H1 (cell line): ENCODE measurements around the gene UBR1. TPM values are rescaled to one million over a fixed set of nuclear protein-coding genes. Genes with fewer than 3 reads are reported as not detected.

ENCODE experiments used
- CTCF ChIA-PET: fragments of 300-600 bp; sonication (Branson Sonifier 250); formaldehyde crosslinking; loops from one replicate; lab custom pipeline; 2021; ENCODE audit not compliant: partially characterized antibody; lab: Charles Lee
- POLR2A ChIA-PET: fragments of 300-600 bp; sonication (Branson Sonifier 250); formaldehyde crosslinking; loops from one replicate; lab custom pipeline; 2021; ENCODE audit warnings: inconsistent platforms; ENCODE audit not compliant: partially characterized antibody; lab: Charles Lee
- DNase-seq, 2 experiments: peaks; one replicate each; pipeline versions ENCODE4 v3.0.0 to v3.0.0-alpha.2; 2010 to 2022; ENCODE audit warnings: low spot score in 2 of 2, low read depth in 1 of 2, mixed read lengths in 1 of 2
- FAIRE-seq: peaks from 2 replicates; lab custom pipeline; 2011; peaks lifted over from hg19 to GRCh38; lab: Jason Lieb, UNC
- H2AFZ ChIP-seq: 2 replicates; pipeline ENCODE4 v1.8.1; 2012; ENCODE audit warnings: low read length, inconsistent platforms
- H2AK5ac ChIP-seq: 2 replicates; pipeline ENCODE4 v1.6.1; 2013; ENCODE audit warnings: low read depth, low read length
- H2BK120ac ChIP-seq: replicated peaks from 2 replicates; pipeline ENCODE3; 2013; ENCODE audit warnings: low read depth, low read length, inconsistent platforms
- H2BK12ac ChIP-seq: 2 replicates; pipeline ENCODE4 v1.6.1; 2013; ENCODE audit warnings: low read depth, low read length
- H2BK15ac ChIP-seq: 2 replicates; pipeline ENCODE4 v1.6.1; 2013; ENCODE audit warnings: low read length
- H2BK20ac ChIP-seq: 2 replicates; pipeline ENCODE4 v1.6.1; 2013; ENCODE audit warnings: low read length
- H2BK5ac ChIP-seq: 2 replicates; pipeline ENCODE4 v1.6.1; 2013; ENCODE audit warnings: low read depth, low read length
- H3K14ac ChIP-seq: 2 replicates; pipeline ENCODE4 v1.6.1; 2013; ENCODE audit warnings: inconsistent platforms; ENCODE audit not compliant: insufficient read length
- H3K18ac ChIP-seq: 2 replicates; pipeline ENCODE4 v1.6.1; 2013; ENCODE audit warnings: low read length; ENCODE audit errors: extremely low read depth
- H3K23ac ChIP-seq: 2 replicates; pipeline ENCODE4 v1.6.1; 2013; ENCODE audit warnings: inconsistent platforms; ENCODE audit not compliant: insufficient read length
- H3K23me2 ChIP-seq: 2 replicates; pipeline ENCODE4 v1.6.1; 2013; ENCODE audit warnings: low read depth, low read length
- H3K27ac ChIP-seq: 2 replicates; pipeline ENCODE4 v1.6.1; 2011; ENCODE audit warnings: low read depth, low read length, inconsistent platforms
- H3K27me3 ChIP-seq, 4 experiments: replicated peaks in 1 of 4; 1 replicate in 1 of 4; 2 replicates in 3 of 4; pipeline versions ENCODE4 v1.6.1 to v1.8.1; 2011 to 2013; ENCODE audit warnings: low read length in 3 of 4, mild to moderate bottlenecking in 3 of 4, inconsistent platforms in 2 of 4, mixed read lengths in 2 of 4, moderate library complexity in 1 of 4; ENCODE audit not compliant: control insufficient read depth in 3 of 4, insufficient read depth in 3 of 4; ENCODE audit errors: extremely low read depth in 1 of 4
- H3K36me3 ChIP-seq, 4 experiments: 2 replicates each; pipeline versions ENCODE4 v1.6.1 to v1.8.1; 2011 to 2013; ENCODE audit warnings: mild to moderate bottlenecking in 4 of 4, low read length in 3 of 4, moderate library complexity in 2 of 4, control low read depth in 1 of 4, inconsistent platforms in 1 of 4; ENCODE audit not compliant: insufficient read depth in 4 of 4, control insufficient read depth in 2 of 4
- H3K4ac ChIP-seq: replicated peaks from 2 replicates; pipeline ENCODE3; 2013; ENCODE audit warnings: low read length, low read depth, mixed read lengths, inconsistent platforms; ENCODE audit not compliant: insufficient read length
- H3K4me1 ChIP-seq, 4 experiments: replicated peaks in 1 of 4; 1 replicate in 1 of 4; 2 replicates in 3 of 4; pipeline versions ENCODE4 v1.6.1 to v1.8.1; 2011 to 2013; ENCODE audit warnings: low read length in 3 of 4, inconsistent platforms in 2 of 4, mixed read lengths in 1 of 4; ENCODE audit not compliant: insufficient read depth in 4 of 4, control insufficient read depth in 3 of 4
- H3K4me2 ChIP-seq, 2 experiments: 2 replicates each; pipeline versions ENCODE4 v1.6.1 to v1.8.1; 2011 to 2013; ENCODE audit warnings: low read depth in 2 of 2, low read length in 2 of 2, control low read depth in 1 of 2, inconsistent platforms in 1 of 2, mild to moderate bottlenecking in 1 of 2; ENCODE audit not compliant: insufficient read depth in 1 of 2
- H3K4me3 ChIP-seq, 4 experiments: fragments of 200-600, 300-600 bp in 1 of 4; sonication (generic), shearing (Covaris generic), sonication (Bioruptor Twin) in 1 of 4; 2 replicates each; pipeline versions ENCODE4 v1.5.1 to v1.8.1; 2011 to 2016; ENCODE audit warnings: low read length in 4 of 4, low read depth in 3 of 4, control low read depth in 2 of 4, inconsistent platforms in 2 of 4, mild to moderate bottlenecking in 2 of 4, mixed read lengths in 1 of 4, moderate library complexity in 1 of 4; ENCODE audit not compliant: insufficient read depth in 2 of 4; ENCODE audit errors: extremely low read depth in 1 of 4
- H3K56ac ChIP-seq: replicated peaks from 2 replicates; pipeline ENCODE3; 2013; ENCODE audit warnings: low read depth, mild to moderate bottlenecking, mixed read lengths, low read length, inconsistent platforms; ENCODE audit not compliant: insufficient read length
- H3K79me1 ChIP-seq: 2 replicates; pipeline ENCODE4 v1.6.1; 2013; ENCODE audit warnings: low read depth, low read length, control low read depth
- H3K79me2 ChIP-seq, 2 experiments: 2 replicates each; pipeline versions ENCODE4 v1.6.1 to v1.8.1; 2012 to 2013; ENCODE audit warnings: low read length in 2 of 2, mild to moderate bottlenecking in 2 of 2, inconsistent platforms in 1 of 2; ENCODE audit not compliant: insufficient read depth in 2 of 2, control insufficient read depth in 1 of 2
- H3K9ac ChIP-seq, 4 experiments: replicated peaks in 1 of 4; 1 replicate in 1 of 4; 2 replicates in 3 of 4; pipeline versions ENCODE4 v1.6.1 to v1.8.1; 2011 to 2013; ENCODE audit warnings: low read depth in 3 of 4, low read length in 3 of 4, control low read depth in 2 of 4, mild to moderate bottlenecking in 2 of 4, moderate library complexity in 2 of 4, inconsistent platforms in 1 of 4; ENCODE audit errors: extremely low read depth in 1 of 4
- H3K9me3 ChIP-seq, 2 experiments: 2 replicates each; pipeline versions ENCODE4 v1.6.1 to v1.8.1; 2012 to 2013; ENCODE audit warnings: mild to moderate bottlenecking in 2 of 2, moderate library complexity in 2 of 2, control low read depth in 1 of 2, inconsistent platforms in 1 of 2, low read depth in 1 of 2, low read length in 1 of 2, mixed read lengths in 1 of 2; ENCODE audit not compliant: insufficient read depth in 2 of 2
- H4K20me1 ChIP-seq, 2 experiments: replicated peaks in 1 of 2; 2 replicates each; pipeline versions ENCODE3 to v1.8.1; 2011 to 2013; ENCODE audit warnings: inconsistent platforms in 2 of 2, low read length in 2 of 2, mild to moderate bottlenecking in 1 of 2; ENCODE audit not compliant: insufficient read depth in 2 of 2, control insufficient read depth in 1 of 2
- H4K5ac ChIP-seq: 2 replicates; pipeline ENCODE4 v1.6.1; 2013; ENCODE audit warnings: low read length, low read depth, mixed read lengths, inconsistent platforms; ENCODE audit not compliant: insufficient read length
- H4K8ac ChIP-seq: 2 replicates; pipeline ENCODE4 v1.8.0; 2013; ENCODE audit warnings: mild to moderate bottlenecking, moderate library complexity, low read length, inconsistent platforms; ENCODE audit not compliant: insufficient read depth; ENCODE audit errors: extremely low read depth
- H4K91ac ChIP-seq: replicated peaks from 2 replicates; pipeline ENCODE3; 2013; ENCODE audit warnings: low read length, mixed read lengths, inconsistent platforms; ENCODE audit not compliant: insufficient read length
- CREB1 ChIP-seq: IDR thresholded peaks from 2 replicates; pipeline ENCODE4 v1.6.1; 2012; ENCODE audit warnings: inconsistent platforms
- KDM5A ChIP-seq: fragments of 200-600 bp; IDR thresholded peaks from 2 replicates; pipeline ENCODE4 v1.7.1; 2012; ENCODE audit warnings: mild to moderate bottlenecking, low read length, inconsistent platforms, mixed read lengths
- WGBS, 2 experiments: shearing (Covaris generic) in 1 of 2; methylation state at CpG; one replicate each; pipeline versions ENCODE4 v1.1.6 to v1.1.7; 2013 to 2015; ENCODE audit warnings: low lambda C conversion rate in 2 of 2, mixed read lengths in 2 of 2, inconsistent platforms in 1 of 2, low coverage in 1 of 2, missing lambda C conversion rate in 1 of 2; ENCODE audit not compliant: insufficient replicate concordance in 2 of 2, insufficient coverage in 1 of 2, insufficient read length in 1 of 2; ENCODE audit errors: extremely low coverage in 1 of 2, missing lambda C conversion rate in 1 of 2; 5-methylcytosine and 5-hydroxymethylcytosine counted together
- polyA plus RNA-seq, 7 experiments: library from polyadenylated mRNA; depleted of rRNA in 3 of 7; stranded (reverse) in 5 of 7; unstranded in 2 of 7; fragments of >200 nt in 5 of 7; fragments of 200-250 nt in 2 of 7; gene quantifications; 1 replicate in 5 of 7; 2 replicates in 1 of 7; 4 replicates in 1 of 7; pipeline versions ENCODE4 v1.2.1 to v1.2.3, GENCODE V29; 2011 to 2013; ENCODE audit warnings: missing spikeins in 2 of 7, mixed read lengths in 2 of 7
- total RNA-seq: library from RNA; stranded (reverse); fragmentation: NEBNext Ultra II Directional; extraction: Animal tissue kit (Norgen Biotek cat#: 25700); gene quantifications from 2 replicates; pipeline ENCODE4 v1.2.1, GENCODE V29; 2021

The UBR1 gene
- total and polyA plus RNA-seq, 2 of the 8 experiments (the other 6 are each of a cell fraction or from before 2014, with no cell fraction given), result 3.7 to 18.7 TPM

- H2BK15ac ChIP-seq, result no peak overlapping the region
- no peak overlapping the region for H3K56ac ChIP-seq
- no peak overlapping the region for H4K91ac ChIP-seq
- H3K14ac ChIP-seq, result no peak overlapping the region
- ChIA-PET POLR2A (no interaction called here), CTCF (interaction anchor here (0.9 to 1.0 kb wide), 2 partner anchors 24 to 26 kb away, joined by 3 read pairs; no protein-coding TSS in a partner anchor)
- H3K36me3 ChIP-seq, result peaks cover 0 to 9% (median 3%) of the 10 kb centered on the region in 4 experiments; a peak in 4 of 8 replicates
- H4K8ac ChIP-seq, result no peak overlapping the region
- no peak for TF ChIP-seq KDM5A
- no peak for TF ChIP-seq CREB1
- H3K4me2 ChIP-seq, result no peak overlapping the region
- no peak overlapping the region for H2AK5ac ChIP-seq
- no peaks in the 10 kb centered on the region for H3K23me2 ChIP-seq
- H3K9me3 ChIP-seq, result peaks cover 0 to 1% of the 10 kb centered on the region in 2 experiments; a peak in 1 of 4 replicates
- no peaks in the 10 kb centered on the region for H3K79me2 ChIP-seq
- H4K20me1 ChIP-seq, result no peaks in the 10 kb centered on the region
- H2AFZ ChIP-seq, result no peak overlapping the region
- H3K23ac ChIP-seq, result no peak overlapping the region
- DNase-seq, result no peak
- no peaks in the 10 kb centered on the region for H3K79me1 ChIP-seq
- no peak overlapping the region for H2BK20ac ChIP-seq
- H4K5ac ChIP-seq, result no peak overlapping the region
- 0 out of 7 replicates have a peak, but pooled peaks cover 0 to 2% (median 0%) of the 10 kb centered on the region in 4 experiments for H3K4me1 ChIP-seq
- no peak for FAIRE-seq
- no peaks in the 10 kb centered on the region for H3K27me3 ChIP-seq
- no peak overlapping the region for H3K9ac ChIP-seq
- no peak overlapping the region for H2BK120ac ChIP-seq
- no peak overlapping the region for H3K18ac ChIP-seq
- H3K4ac ChIP-seq, result no peak overlapping the region
- 83% methylated on average over 4 of the region's 4 CpGs; no CpG with 5 or more reads in 1 of the 2 experiments for WGBS, 2 experiments
- no peak overlapping the region for H3K27ac ChIP-seq
- H2BK5ac ChIP-seq, result no peak overlapping the region
- H2BK12ac ChIP-seq, result no peak overlapping the region
- no peak overlapping the region for H3K4me3 ChIP-seq
These were observed 106.5 kb downstream of the UBR1 start for GRCh38 chr15:42999201-42999779.
